Measurements from ENCODE around the gene TTBK2.

DNA sequence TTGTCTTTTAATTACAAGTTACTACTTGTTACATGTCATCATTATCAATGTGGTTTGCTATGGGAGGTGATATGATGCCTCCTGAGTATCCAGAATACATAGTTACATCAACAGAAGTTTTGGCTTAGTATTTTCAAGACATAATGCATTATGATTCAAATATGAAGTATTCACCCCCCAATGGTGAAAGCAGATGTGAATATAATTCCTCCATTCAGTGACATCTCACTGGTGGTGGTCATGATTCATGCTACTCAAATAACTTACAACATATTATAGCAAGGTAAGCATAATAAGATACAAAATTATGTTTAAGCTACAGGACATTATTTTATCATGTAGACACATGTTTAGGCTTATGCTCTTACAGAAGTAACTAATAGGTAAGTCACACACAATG, 34.9 kb upstream of the TTBK2 start:
- TF ChIP-seq, protein P1, sequence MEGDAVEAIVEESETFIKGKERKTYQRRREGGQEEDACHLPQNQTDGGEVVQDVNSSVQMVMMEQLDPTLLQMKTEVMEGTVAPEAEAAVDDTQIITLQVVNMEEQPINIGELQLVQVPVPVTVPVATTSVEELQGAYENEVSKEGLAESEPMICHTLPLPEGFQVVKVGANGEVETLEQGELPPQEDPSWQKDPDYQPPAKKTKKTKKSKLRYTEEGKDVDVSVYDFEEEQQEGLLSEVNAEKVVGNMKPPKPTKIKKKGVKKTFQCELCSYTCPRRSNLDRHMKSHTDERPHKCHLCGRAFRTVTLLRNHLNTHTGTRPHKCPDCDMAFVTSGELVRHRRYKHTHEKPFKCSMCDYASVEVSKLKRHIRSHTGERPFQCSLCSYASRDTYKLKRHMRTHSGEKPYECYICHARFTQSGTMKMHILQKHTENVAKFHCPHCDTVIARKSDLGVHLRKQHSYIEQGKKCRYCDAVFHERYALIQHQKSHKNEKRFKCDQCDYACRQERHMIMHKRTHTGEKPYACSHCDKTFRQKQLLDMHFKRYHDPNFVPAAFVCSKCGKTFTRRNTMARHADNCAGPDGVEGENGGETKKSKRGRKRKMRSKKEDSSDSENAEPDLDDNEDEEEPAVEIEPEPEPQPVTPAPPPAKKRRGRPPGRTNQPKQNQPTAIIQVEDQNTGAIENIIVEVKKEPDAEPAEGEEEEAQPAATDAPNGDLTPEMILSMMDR (IDR thresholded peaks at IDR 0.05): no peak
- TF ChIP-seq POLR2A (IDR thresholded peaks at IDR 0.05): no peak
